ENCODE data around the gene COL20A1. TPM values are rescaled to one million over a fixed set of nuclear protein-coding genes. Genes with fewer than 3 reads are reported as not detected.

COL20A1 gene
- total and polyA plus RNA-seq, 2 donors (not counting 1 experiment from before 2014, with no cell fraction given) = not detected

DNA sequence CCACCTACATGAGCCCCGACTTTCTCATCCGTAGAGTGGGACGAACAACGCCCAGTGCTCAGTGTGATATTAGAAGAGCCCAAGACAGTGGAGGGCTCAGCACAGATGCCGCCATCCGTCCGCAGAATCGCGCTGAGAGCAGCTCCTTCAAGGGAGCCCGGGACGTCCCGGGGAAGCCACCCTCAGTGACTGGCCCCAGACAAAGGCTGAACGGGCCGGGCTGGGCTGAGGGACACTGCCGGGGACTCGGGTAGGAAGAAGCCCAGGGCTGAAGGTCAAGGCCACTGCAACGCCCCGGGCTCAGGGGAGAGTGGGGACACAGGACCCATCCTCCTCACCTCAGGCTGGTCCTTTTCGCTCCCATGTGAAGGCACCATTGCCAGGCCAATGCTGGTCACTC is 81.0 kb downstream of the COL20A1 start:
- Mint-ChIP-seq H3K27me3 (peaks cover 23% of the 10 kb centered on the region), H3K27ac (no peak overlapping the region), H3K4me3 (no peak overlapping the region), H3K9me3 (ENCODE audit: insufficient read depth) (no peaks in the 10 kb centered on the region), H3K4me1 (no peaks in the 10 kb centered on the region)
- Histone ChIP-seq H3K4me3 (ENCODE audit: control extremely low read depth in 1 of 5, extremely low read depth in 1 of 5, insufficient read depth in 1 of 5, low read depth in 2 of 5, low read length in 4 of 5) (no peak overlapping the region), H3K27ac (ENCODE audit: low read length in 2 of 2) (no peak overlapping the region), H3K79me2 (ENCODE audit: control insufficient read depth, insufficient read depth, low read length) (no peaks in the 10 kb centered on the region), H3K4me2 (replicated peaks; ENCODE audit: low read depth, low read length, poor library complexity, severe bottlenecking) (no peak overlapping the region), H3K9ac (ENCODE audit: low read length) (no peak overlapping the region), H3K36me3 (replicated peaks in 1 of 2; ENCODE audit: control extremely low read depth in 1 of 2, control insufficient read depth in 1 of 2, extremely low read depth in 1 of 2, insufficient read depth in 2 of 2, low read length in 1 of 2) (no peaks in the 10 kb centered on the region), H2AFZ (ENCODE audit: insufficient read depth, low read depth, low read length, poor library complexity, severe bottlenecking) (no peak overlapping the region), H3K9me3 (ENCODE audit: control extremely low read depth in 1 of 3, control insufficient read depth in 2 of 3, insufficient read depth in 1 of 3, low read length in 2 of 3) (no peaks in the 10 kb centered on the region), H3K4me1 (ENCODE audit: control insufficient read depth in 2 of 2, insufficient read depth in 2 of 2, low read length in 2 of 2) (no peaks in the 10 kb centered on the region), H4K20me1 (ENCODE audit: control insufficient read depth, insufficient read depth, low read length, poor library complexity, severe bottlenecking) (no peaks in the 10 kb centered on the region), H3K27me3 (replicated peaks in 1 of 4; ENCODE audit: control extremely low read depth in 1 of 4, control insufficient read depth in 3 of 4, insufficient read depth in 4 of 4, low read length in 3 of 4) (peaks cover 0 to 13% (median 0%) of the 10 kb centered on the region in 4 experiments)
- no peak for ATAC-seq (ENCODE audit: low read depth)
- DNase-seq = no peak
- CTCF ChIA-PET = no interaction called here
- POLR2A ChIA-PET = no interaction called here
- intact Hi-C loops (cut with micrococcal nuclease) = no loop called here
- WGBS (ENCODE audit: insufficient coverage) = 85% methylated on average over 18 of the region's 19 CpGs
- TF ChIP-seq CTCF (IDR thresholded peaks at IDR 0.05) (no peak), EZH2 (IDR thresholded peaks at IDR 0.05; ENCODE audit: borderline replicate concordance, insufficient read depth, low read depth, low read length, poor library complexity, severe bottlenecking) (no peak)

GRCh38 chr20:63374504-63374903 is 81.5 kb downstream of the COL20A1 start:
- peaks cover 25% of the 10 kb centered on the region for H3K27me3 Mint-ChIP-seq
- intact Hi-C loops (cut with micrococcal nuclease) = no loop called here
- H3K79me2 ChIP-seq (ENCODE audit: control insufficient read depth, insufficient read depth, low read length) = no peaks in the 10 kb centered on the region
- no peak overlapping the region for H3K4me3 ChIP-seq (ENCODE audit: control extremely low read depth in 1 of 5, extremely low read depth in 1 of 5, insufficient read depth in 1 of 5, low read depth in 2 of 5, low read length in 4 of 5)
- H3K27ac Mint-ChIP-seq = no peak overlapping the region
- POLR2A ChIA-PET = no interaction called here
- H3K4me1 Mint-ChIP-seq = no peaks in the 10 kb centered on the region
- H3K4me1 ChIP-seq (ENCODE audit: control insufficient read depth in 2 of 2, insufficient read depth in 2 of 2, low read length in 2 of 2) = no peaks in the 10 kb centered on the region
- 78% methylated on average over 12 of the region's 12 CpGs for WGBS (ENCODE audit: insufficient coverage)
- H3K27me3 ChIP-seq (replicated peaks in 1 of 4; ENCODE audit: control extremely low read depth in 1 of 4, control insufficient read depth in 3 of 4, insufficient read depth in 4 of 4, low read length in 3 of 4) = peaks cover 0 to 13% (median 0%) of the 10 kb centered on the region in 4 experiments
- H3K36me3 ChIP-seq (replicated peaks in 1 of 2; ENCODE audit: control extremely low read depth in 1 of 2, control insufficient read depth in 1 of 2, extremely low read depth in 1 of 2, insufficient read depth in 2 of 2, low read length in 1 of 2) = no peaks in the 10 kb centered on the region
- H3K9ac ChIP-seq (ENCODE audit: low read length) = no peak overlapping the region
- no peaks in the 10 kb centered on the region for H4K20me1 ChIP-seq (ENCODE audit: control insufficient read depth, insufficient read depth, low read length, poor library complexity, severe bottlenecking)
- no peak overlapping the region for H3K27ac ChIP-seq (ENCODE audit: low read length in 2 of 2)
- H3K4me2 ChIP-seq (replicated peaks; ENCODE audit: low read depth, low read length, poor library complexity, severe bottlenecking) = no peak overlapping the region
- no peak overlapping the region for H2AFZ ChIP-seq (ENCODE audit: insufficient read depth, low read depth, low read length, poor library complexity, severe bottlenecking)
- H3K4me3 Mint-ChIP-seq = no peak overlapping the region
- peaks cover 0 to 1% (median 0%) of the 10 kb centered on the region in 3 donors for H3K9me3 ChIP-seq (ENCODE audit: control extremely low read depth in 1 of 3, control insufficient read depth in 2 of 3, insufficient read depth in 1 of 3, low read length in 2 of 3)
- H3K9me3 Mint-ChIP-seq (ENCODE audit: insufficient read depth) = no peaks in the 10 kb centered on the region
- ATAC-seq (ENCODE audit: low read depth) = no peak
- TF ChIP-seq CTCF (IDR thresholded peaks at IDR 0.05) (no peak), EZH2 (IDR thresholded peaks at IDR 0.05; ENCODE audit: borderline replicate concordance, insufficient read depth, low read depth, low read length, poor library complexity, severe bottlenecking) (no peak)
- DNase-seq = no peak
- CTCF ChIA-PET = no interaction called here

Data from B cell (primary cell).